ENCODE results near the gene PADI1. TPM values are rescaled to one million over a fixed set of nuclear protein-coding genes. Genes with fewer than 3 reads are reported as not detected.

Gene PADI1
- total and polyA plus RNA-seq, 2 experiments from 2014 or later, result not detected

DNA sequence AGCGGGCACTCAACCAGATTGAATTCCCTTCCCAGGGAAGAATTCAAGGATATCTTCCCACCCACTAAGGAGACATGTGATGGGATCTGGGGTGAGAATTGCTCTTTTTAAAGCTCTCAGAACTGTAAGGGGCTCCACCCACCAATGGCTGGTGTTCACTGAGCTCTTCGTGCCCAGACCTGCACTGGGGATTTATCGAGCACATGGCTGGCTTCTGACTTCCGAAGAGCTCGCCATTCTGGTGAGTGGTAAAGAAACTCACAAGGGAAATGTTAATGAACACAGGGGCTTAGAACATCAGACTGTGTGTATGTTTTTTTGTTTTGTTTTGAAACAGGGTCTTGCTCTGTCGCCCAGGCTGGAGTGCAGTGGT is 53.8 kb downstream of the PADI1 start:
- Histone ChIP-seq H3K4me1 (ENCODE audit: insufficient read depth) (no peaks in the 10 kb centered on the region), H3K9me2 (replicated peaks; ENCODE audit: insufficient read depth) (no peaks in the 10 kb centered on the region), H3K4me2 (no peak overlapping the region), H3K9me3 (ENCODE audit: low read depth) (no peaks in the 10 kb centered on the region), H3K27me3 (no peaks in the 10 kb centered on the region), H3K4me3 (no peak overlapping the region), H3K79me2 (no peaks in the 10 kb centered on the region), H4K20me1 (ENCODE audit: insufficient read depth, poor library complexity, severe bottlenecking) (no peaks in the 10 kb centered on the region), H2AFZ (no peak overlapping the region), H3K27ac (no peak overlapping the region), H3K36me3 (replicated peaks; ENCODE audit: insufficient read depth, low read depth) (no peaks in the 10 kb centered on the region)
- no peak for DNase-seq (ENCODE audit: low spot score)
- WGBS (ENCODE audit: low lambda C conversion rate, missing lambda C conversion rate), result 86% methylated on average over 6 of the region's 6 CpGs
- TF ChIP-seq EZH2 (IDR thresholded peaks at IDR 0.05; ENCODE audit: borderline replicate concordance), result no peak

DNA sequence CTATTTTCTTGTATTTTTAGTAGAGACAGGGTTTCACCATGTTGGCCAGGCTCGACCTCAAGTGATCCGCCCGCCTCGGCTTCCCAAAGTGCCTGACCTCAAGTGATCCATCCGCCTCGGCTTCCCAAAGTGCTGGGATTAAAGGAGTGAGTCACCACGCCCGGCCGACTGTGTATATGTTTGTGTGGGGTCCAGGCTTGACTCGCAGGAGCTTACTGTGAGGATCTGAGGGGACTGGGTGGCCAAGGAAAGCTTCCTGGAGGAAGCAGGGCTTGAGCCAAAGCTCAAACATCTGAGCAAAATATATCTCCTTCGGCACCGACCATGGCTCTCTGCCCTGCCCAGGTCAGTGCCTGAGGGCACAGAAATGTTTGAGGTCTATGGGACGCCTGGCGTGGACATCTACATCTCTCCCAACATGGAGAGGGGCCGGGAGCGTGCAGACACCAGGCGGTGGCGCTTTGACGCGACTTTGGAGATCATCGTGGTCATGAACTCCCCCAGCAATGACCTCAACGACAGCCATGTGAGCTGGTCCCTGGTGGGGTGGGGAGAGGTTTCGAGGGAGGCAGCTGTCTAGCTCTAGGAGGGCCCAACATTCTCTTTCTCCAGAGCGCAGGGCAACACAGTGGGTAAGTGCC is 54.4 kb downstream of the PADI1 start:
- no peak overlapping the region for H2AFZ ChIP-seq
- H4K20me1 ChIP-seq (ENCODE audit: insufficient read depth, poor library complexity, severe bottlenecking), result no peaks in the 10 kb centered on the region
- no peak for DNase-seq (ENCODE audit: low spot score)
- 74% methylated on average over 23 of the region's 24 CpGs for WGBS (ENCODE audit: low lambda C conversion rate, missing lambda C conversion rate)
- H3K27me3 ChIP-seq, result no peaks in the 10 kb centered on the region
- H3K79me2 ChIP-seq, result no peaks in the 10 kb centered on the region
- no peak overlapping the region for H3K4me2 ChIP-seq
- H3K4me3 ChIP-seq, result no peak overlapping the region
- H3K36me3 ChIP-seq (replicated peaks; ENCODE audit: insufficient read depth, low read depth), result no peaks in the 10 kb centered on the region
- H3K9me3 ChIP-seq (ENCODE audit: low read depth), result no peaks in the 10 kb centered on the region
- H3K27ac ChIP-seq, result no peak overlapping the region
- TF ChIP-seq EZH2 (IDR thresholded peaks at IDR 0.05; ENCODE audit: borderline replicate concordance) (no peak), EZH2phosphoT487 (IDR thresholded peaks at IDR 0.05; ENCODE audit: low read depth, severe bottlenecking, unreplicated experiment) (no peak)
- TF ChIP-seq, protein P1, sequence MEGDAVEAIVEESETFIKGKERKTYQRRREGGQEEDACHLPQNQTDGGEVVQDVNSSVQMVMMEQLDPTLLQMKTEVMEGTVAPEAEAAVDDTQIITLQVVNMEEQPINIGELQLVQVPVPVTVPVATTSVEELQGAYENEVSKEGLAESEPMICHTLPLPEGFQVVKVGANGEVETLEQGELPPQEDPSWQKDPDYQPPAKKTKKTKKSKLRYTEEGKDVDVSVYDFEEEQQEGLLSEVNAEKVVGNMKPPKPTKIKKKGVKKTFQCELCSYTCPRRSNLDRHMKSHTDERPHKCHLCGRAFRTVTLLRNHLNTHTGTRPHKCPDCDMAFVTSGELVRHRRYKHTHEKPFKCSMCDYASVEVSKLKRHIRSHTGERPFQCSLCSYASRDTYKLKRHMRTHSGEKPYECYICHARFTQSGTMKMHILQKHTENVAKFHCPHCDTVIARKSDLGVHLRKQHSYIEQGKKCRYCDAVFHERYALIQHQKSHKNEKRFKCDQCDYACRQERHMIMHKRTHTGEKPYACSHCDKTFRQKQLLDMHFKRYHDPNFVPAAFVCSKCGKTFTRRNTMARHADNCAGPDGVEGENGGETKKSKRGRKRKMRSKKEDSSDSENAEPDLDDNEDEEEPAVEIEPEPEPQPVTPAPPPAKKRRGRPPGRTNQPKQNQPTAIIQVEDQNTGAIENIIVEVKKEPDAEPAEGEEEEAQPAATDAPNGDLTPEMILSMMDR (IDR thresholded peaks at IDR 0.05; ENCODE audit: poor library complexity), result no peak
- H3K4me1 ChIP-seq (ENCODE audit: insufficient read depth), result no peaks in the 10 kb centered on the region
- no peaks in the 10 kb centered on the region for H3K9me2 ChIP-seq (replicated peaks; ENCODE audit: insufficient read depth)

DNA sequence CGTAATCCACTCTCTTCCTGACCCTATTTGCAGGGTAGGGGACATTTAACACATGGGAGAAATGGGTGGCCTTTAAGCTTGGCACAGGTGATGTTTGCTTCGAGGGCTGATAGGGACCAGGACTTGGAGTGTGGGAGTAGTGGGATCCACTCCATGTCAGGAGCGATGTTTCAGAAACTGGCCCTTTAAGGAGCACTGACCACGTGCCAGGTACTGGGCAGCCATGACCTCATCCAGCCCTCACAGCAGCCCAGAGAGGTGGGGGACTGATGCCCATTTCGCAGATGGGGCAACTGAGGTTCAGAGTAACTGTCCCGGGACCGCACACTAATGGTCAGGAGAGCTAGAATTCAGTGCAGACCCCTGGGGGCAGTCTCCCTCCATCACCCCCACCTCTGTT is 55.3 kb downstream of the PADI1 start:
- no peaks in the 10 kb centered on the region for H3K36me3 ChIP-seq (replicated peaks; ENCODE audit: insufficient read depth, low read depth)
- no peaks in the 10 kb centered on the region for H3K9me2 ChIP-seq (replicated peaks; ENCODE audit: insufficient read depth)
- no peaks in the 10 kb centered on the region for H4K20me1 ChIP-seq (ENCODE audit: insufficient read depth, poor library complexity, severe bottlenecking)
- H3K9me3 ChIP-seq (ENCODE audit: low read depth), result no peaks in the 10 kb centered on the region
- WGBS (ENCODE audit: low lambda C conversion rate, missing lambda C conversion rate), result 84% methylated on average over 7 of the region's 7 CpGs
- no peak for TF ChIP-seq EZH2 (IDR thresholded peaks at IDR 0.05; ENCODE audit: borderline replicate concordance)
- TF ChIP-seq, protein P1 (IDR thresholded peaks at IDR 0.05; ENCODE audit: poor library complexity), result no peak
- TF ChIP-seq EZH2phosphoT487 (IDR thresholded peaks at IDR 0.05; ENCODE audit: low read depth, severe bottlenecking, unreplicated experiment), result no peak
- no peak for DNase-seq (ENCODE audit: low spot score)
- no peaks in the 10 kb centered on the region for H3K27me3 ChIP-seq
- no peaks in the 10 kb centered on the region for H3K79me2 ChIP-seq
- no peak overlapping the region for H3K4me2 ChIP-seq
- no peak overlapping the region for H3K27ac ChIP-seq
- H3K4me3 ChIP-seq, result no peak overlapping the region
- no peaks in the 10 kb centered on the region for H3K4me1 ChIP-seq (ENCODE audit: insufficient read depth)
- no peak overlapping the region for H2AFZ ChIP-seq

DNA sequence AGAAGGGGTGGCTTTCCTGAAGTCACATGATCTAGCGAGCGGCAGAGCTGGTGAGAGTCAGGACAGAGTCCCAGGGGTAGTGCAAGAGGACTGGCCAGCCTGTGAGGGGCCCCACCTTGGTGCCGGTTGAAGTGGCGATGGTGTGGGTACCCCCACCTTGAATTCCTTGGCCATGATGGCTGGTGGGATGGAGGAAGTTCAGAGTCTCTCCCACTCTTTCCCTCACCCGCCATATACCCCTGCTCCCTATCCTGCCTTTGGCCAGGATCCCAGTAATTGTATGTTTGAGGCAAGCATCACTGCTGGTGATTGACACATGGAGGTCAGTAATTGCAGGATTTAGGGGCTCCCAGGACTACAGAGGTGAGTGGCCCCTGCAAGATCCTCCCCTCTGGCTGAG is 55.8 kb downstream of the PADI1 start:
- Histone ChIP-seq H3K9me2 (replicated peaks; ENCODE audit: insufficient read depth) (no peaks in the 10 kb centered on the region), H3K27me3 (no peaks in the 10 kb centered on the region), H3K9me3 (ENCODE audit: low read depth) (no peaks in the 10 kb centered on the region), H3K4me3 (no peak overlapping the region), H3K36me3 (replicated peaks; ENCODE audit: insufficient read depth, low read depth) (no peaks in the 10 kb centered on the region), H4K20me1 (ENCODE audit: insufficient read depth, poor library complexity, severe bottlenecking) (no peaks in the 10 kb centered on the region), H3K27ac (no peak overlapping the region), H3K4me1 (ENCODE audit: insufficient read depth) (no peaks in the 10 kb centered on the region), H3K79me2 (no peaks in the 10 kb centered on the region), H3K4me2 (no peak overlapping the region), H2AFZ (no peak overlapping the region)
- no peak for DNase-seq (ENCODE audit: low spot score)
- TF ChIP-seq EZH2 (IDR thresholded peaks at IDR 0.05; ENCODE audit: borderline replicate concordance) (no peak), EZH2phosphoT487 (IDR thresholded peaks at IDR 0.05; ENCODE audit: low read depth, severe bottlenecking, unreplicated experiment) (no peak)
- TF ChIP-seq, protein P1 (IDR thresholded peaks at IDR 0.05; ENCODE audit: poor library complexity), result no peak
- 99% methylated on average over 5 of the region's 5 CpGs for WGBS (ENCODE audit: low lambda C conversion rate, missing lambda C conversion rate)
